Measurements from ENCODE around the gene ABCC9.
"Not testable (repeated sequence)": the region's sequence is repeated elsewhere in the genome, so short reads cannot be mapped to it uniquely, and the experiment has no call there.

Gene ABCC9

GRCh38 chr12:21813751-21814150 is 127.5 kb downstream of the ABCC9 start:
- DNase-seq: no peak

GRCh38 chr12:21813125-21813524 is 128.1 kb downstream of the ABCC9 start:
- DNase-seq: no peak

GRCh38 chr12:21812340-21812739 is 128.9 kb downstream of the ABCC9 start:
- DNase-seq: not testable (repeated sequence)

- no peak for DNase-seq
Measured at GRCh38 chr12:21809100-21809499, 132.1 kb downstream of the ABCC9 start.

GRCh38 chr12:21806255-21806654 is 135.0 kb downstream of the ABCC9 start:
- DNase-seq: no peak

GRCh38 chr12:21801522-21802288 is 139.5 kb downstream of the ABCC9 start:
- no peak for DNase-seq

GRCh38 chr12:21800011-21800410 is 141.2 kb downstream of the ABCC9 start:
- DNase-seq: no peak

GRCh38 chr12:21797539-21797938 is 143.7 kb downstream of the ABCC9 start:
- no peak for DNase-seq

GRCh38 chr12:21795648-21796328 is 145.4 kb downstream of the ABCC9 start:
- no peak for DNase-seq

GRCh38 chr12:21794807-21795595 is 146.2 kb downstream of the ABCC9 start:
- not testable (repeated sequence) for DNase-seq

- DNase-seq: not testable (repeated sequence)
Measured at GRCh38 chr12:21789687-21790086, 151.5 kb downstream of the ABCC9 start.

- no peak for DNase-seq
Measured at GRCh38 chr12:21788089-21788983, 152.9 kb downstream of the ABCC9 start.

GRCh38 chr12:21786041-21786531 is 155.1 kb downstream of the ABCC9 start:
- DNase-seq: no peak

- DNase-seq: not testable (repeated sequence)
Measured at GRCh38 chr12:21782723-21783122, 158.5 kb downstream of the ABCC9 start.

- no peak for DNase-seq
Measured at GRCh38 chr12:21780786-21781185, 160.4 kb downstream of the ABCC9 start.

GRCh38 chr12:21776175-21776574 is 165.1 kb downstream of the ABCC9 start:
- no peak for DNase-seq

GRCh38 chr12:21775133-21775820 is 165.9 kb downstream of the ABCC9 start:
- DNase-seq: no peak

GRCh38 chr12:21774358-21775132 is 166.7 kb downstream of the ABCC9 start, which contains the start of gene KCNJ8:
TSS of gene KCNJ8 (minus strand) at chr12:21774706. CDS start at chr12:21773616, 1,090 bp downstream.
- no peak for DNase-seq

- DNase-seq: no peak
Measured at GRCh38 chr12:21773806-21774205, 167.4 kb downstream of the ABCC9 start.

GRCh38 chr12:21773263-21773741 is 167.9 kb downstream of the ABCC9 start:
- no peak for DNase-seq

GRCh38 chr12:21771311-21771710 is 169.9 kb downstream of the ABCC9 start:
- no peak for DNase-seq

All from SHP77 (cell line).